Measurements from ENCODE around the gene CAMK2B.

- TF ChIP-seq REST (IDR thresholded peaks at IDR 0.05; ENCODE audit: low read depth) (no peak), RAD21 (IDR thresholded peaks at IDR 0.05; ENCODE audit: low read depth) (no peak), POLR2AphosphoS5 (IDR thresholded peaks at IDR 0.05; ENCODE audit: low read depth, low read length) (no peak), CEBPB (IDR thresholded peaks at IDR 0.05; ENCODE audit: low read depth) (no peak), EZH2 (IDR thresholded peaks at IDR 0.05) (no peak), FOSL1 (IDR thresholded peaks at IDR 0.05; ENCODE audit: low read depth) (no peak), YY1 (IDR thresholded peaks at IDR 0.05; ENCODE audit: extremely low read depth, insufficient replicate concordance, low read depth, low read length) (no peak), JUND (IDR thresholded peaks at IDR 0.05) (no peak), ZFX (IDR thresholded peaks at IDR 0.05) (no peak), ZNF274 (IDR thresholded peaks at IDR 0.05; ENCODE audit: low read depth, low read length) (no peak)
- TF ChIP-seq, protein P1, sequence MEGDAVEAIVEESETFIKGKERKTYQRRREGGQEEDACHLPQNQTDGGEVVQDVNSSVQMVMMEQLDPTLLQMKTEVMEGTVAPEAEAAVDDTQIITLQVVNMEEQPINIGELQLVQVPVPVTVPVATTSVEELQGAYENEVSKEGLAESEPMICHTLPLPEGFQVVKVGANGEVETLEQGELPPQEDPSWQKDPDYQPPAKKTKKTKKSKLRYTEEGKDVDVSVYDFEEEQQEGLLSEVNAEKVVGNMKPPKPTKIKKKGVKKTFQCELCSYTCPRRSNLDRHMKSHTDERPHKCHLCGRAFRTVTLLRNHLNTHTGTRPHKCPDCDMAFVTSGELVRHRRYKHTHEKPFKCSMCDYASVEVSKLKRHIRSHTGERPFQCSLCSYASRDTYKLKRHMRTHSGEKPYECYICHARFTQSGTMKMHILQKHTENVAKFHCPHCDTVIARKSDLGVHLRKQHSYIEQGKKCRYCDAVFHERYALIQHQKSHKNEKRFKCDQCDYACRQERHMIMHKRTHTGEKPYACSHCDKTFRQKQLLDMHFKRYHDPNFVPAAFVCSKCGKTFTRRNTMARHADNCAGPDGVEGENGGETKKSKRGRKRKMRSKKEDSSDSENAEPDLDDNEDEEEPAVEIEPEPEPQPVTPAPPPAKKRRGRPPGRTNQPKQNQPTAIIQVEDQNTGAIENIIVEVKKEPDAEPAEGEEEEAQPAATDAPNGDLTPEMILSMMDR (IDR thresholded peaks at IDR 0.05 in 2 of 3, conservative IDR thresholded peaks at IDR 0.05 in 1 of 3; ENCODE audit: borderline replicate concordance in 1 of 3, insufficient read depth in 1 of 3, low read depth in 2 of 3, low read length in 2 of 3): no peak
- TF ChIP-seq, protein P2, sequence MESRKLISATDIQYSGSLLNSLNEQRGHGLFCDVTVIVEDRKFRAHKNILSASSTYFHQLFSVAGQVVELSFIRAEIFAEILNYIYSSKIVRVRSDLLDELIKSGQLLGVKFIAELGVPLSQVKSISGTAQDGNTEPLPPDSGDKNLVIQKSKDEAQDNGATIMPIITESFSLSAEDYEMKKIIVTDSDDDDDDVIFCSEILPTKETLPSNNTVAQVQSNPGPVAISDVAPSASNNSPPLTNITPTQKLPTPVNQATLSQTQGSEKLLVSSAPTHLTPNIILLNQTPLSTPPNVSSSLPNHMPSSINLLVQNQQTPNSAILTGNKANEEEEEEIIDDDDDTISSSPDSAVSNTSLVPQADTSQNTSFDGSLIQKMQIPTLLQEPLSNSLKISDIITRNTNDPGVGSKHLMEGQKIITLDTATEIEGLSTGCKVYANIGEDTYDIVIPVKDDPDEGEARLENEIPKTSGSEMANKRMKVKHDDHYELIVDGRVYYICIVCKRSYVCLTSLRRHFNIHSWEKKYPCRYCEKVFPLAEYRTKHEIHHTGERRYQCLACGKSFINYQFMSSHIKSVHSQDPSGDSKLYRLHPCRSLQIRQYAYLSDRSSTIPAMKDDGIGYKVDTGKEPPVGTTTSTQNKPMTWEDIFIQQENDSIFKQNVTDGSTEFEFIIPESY (IDR thresholded peaks at IDR 0.05; ENCODE audit: extremely low read depth, insufficient replicate concordance, low read length): no peak
Measured at GRCh38 chr7:44266526-44266925, 58.9 kb downstream of the CAMK2B start.
